HepG2 (cell line): ENCODE measurements around the gene GRAMD1A. TPM values are rescaled to one million over a fixed set of nuclear protein-coding genes. Genes with fewer than 3 reads are reported as not detected.

Experiments used
- AHR ChIP-seq: IDR thresholded peaks from 2 replicates; pipeline ENCODE4 v1.6.1; 2018; ENCODE audit warnings: missing genetic modification reagents, missing compliant biosample characterization
- AKAP8 ChIP-seq: sonication (generic); formaldehyde crosslinking; IDR thresholded peaks from 2 replicates; pipeline ENCODE4 v1.5.1; 2020; ENCODE audit warnings: mild to moderate bottlenecking, missing genetic modification reagents
- BRF2 ChIP-seq: sonication (generic); formaldehyde crosslinking; IDR thresholded peaks from 2 replicates; pipeline ENCODE4 v1.8.1; 2022; ENCODE audit warnings: mild to moderate bottlenecking, missing genetic modification reagents
- CENPT ChIP-seq: sonication (generic); formaldehyde crosslinking; IDR thresholded peaks from 2 replicates; pipeline ENCODE4 v1.8.0; 2022; ENCODE audit warnings: low read depth, mild to moderate bottlenecking, moderate library complexity, missing genetic modification reagents
- CHD4 ChIP-seq: fragments of 200-600 bp; sonication (generic); IDR thresholded peaks from 2 replicates; pipeline ENCODE4 v1.7.0; 2017; ENCODE audit warnings: mild to moderate bottlenecking, low read length, borderline replicate concordance
- ESRRA ChIP-seq: sonication (generic); formaldehyde crosslinking; IDR thresholded peaks from 2 replicates; pipeline ENCODE4 v1.5.1; 2020; ENCODE audit warnings: mild to moderate bottlenecking, low read depth, missing genetic modification reagents
- MAFK ChIP-seq, 2 experiments: IDR thresholded peaks in 1 of 2; conservative IDR thresholded peaks in 1 of 2; 2 replicates each; pipeline ENCODE4 v1.6.1; 2011; ENCODE audit warnings: improper control_type of control experiment in 2 of 2, low read length in 2 of 2
- MEIS2 ChIP-seq: sonication (generic); formaldehyde crosslinking; IDR thresholded peaks from 2 replicates; pipeline ENCODE4 v1.9.0; 2021; ENCODE audit warnings: mild to moderate bottlenecking, missing genetic modification reagents
- NCOA5 ChIP-seq: sonication (generic); formaldehyde crosslinking; IDR thresholded peaks from 2 replicates; pipeline ENCODE4 v1.4.0; 2020; ENCODE audit warnings: missing genetic modification reagents
- PITX1 ChIP-seq: sonication (generic); formaldehyde crosslinking; IDR thresholded peaks from 2 replicates; pipeline ENCODE4 v1.5.1; 2020; ENCODE audit warnings: mild to moderate bottlenecking, missing genetic modification reagents
- RFX3 ChIP-seq: IDR thresholded peaks from 2 replicates; pipeline ENCODE4 v1.6.1; 2016; ENCODE audit warnings: missing biosample characterization, missing genetic modification reagents
- SMARCE1 ChIP-seq: fragments of 450-650 bp; IDR thresholded peaks from 2 replicates; pipeline ENCODE4 v1.6.1; 2017; ENCODE audit warnings: borderline replicate concordance
- SOX6 ChIP-seq, 2 experiments: fragments of 450-650 bp in 1 of 2; sonication (generic) in 1 of 2; formaldehyde crosslinking in 1 of 2; IDR thresholded peaks; 2 replicates each; pipeline versions ENCODE4 v1.4.0 to v1.6.1; 2017 to 2020; ENCODE audit warnings: antibody characterized with exemption in 1 of 2, mild to moderate bottlenecking in 1 of 2, missing genetic modification reagents in 1 of 2
- TGIF2 ChIP-seq: IDR thresholded peaks from 2 replicates; pipeline ENCODE4 v1.6.1; 2016; ENCODE audit warnings: control low read depth, missing compliant biosample characterization
- TRIM22 ChIP-seq: fragments of 450-650 bp; IDR thresholded peaks from 2 replicates; pipeline ENCODE4 v1.6.1; 2017
- XRCC5 ChIP-seq: fragments of 200-400 bp; formaldehyde crosslinking; optimal IDR thresholded peaks from 2 replicates; pipeline ENCODE3; 2017; ENCODE audit warnings: mild to moderate bottlenecking, low read length
- YY1 ChIP-seq: IDR thresholded peaks from 2 replicates; pipeline ENCODE4 v1.6.1; 2011; ENCODE audit warnings: low read length, low read depth, moderate library complexity, mild to moderate bottlenecking; ENCODE audit not compliant: insufficient read depth, insufficient replicate concordance
- ZBTB43 ChIP-seq: sonication (generic); formaldehyde crosslinking; conservative IDR thresholded peaks from 2 replicates; pipeline ENCODE4 v1.4.0; 2020; ENCODE audit warnings: missing genetic modification reagents
- ZNF180 ChIP-seq: sonication (generic); formaldehyde crosslinking; IDR thresholded peaks from 2 replicates; pipeline ENCODE4 v1.4.0; 2020; ENCODE audit warnings: low read depth, missing genetic modification reagents, borderline replicate concordance
- ZNF263 ChIP-seq: sonication (generic); formaldehyde crosslinking; IDR thresholded peaks from 2 replicates; pipeline ENCODE4 v1.4.0; 2020; ENCODE audit warnings: missing genetic modification reagents
- ZNF563 ChIP-seq: sonication (generic); formaldehyde crosslinking; IDR thresholded peaks from 2 replicates; pipeline ENCODE4 v1.8.0; 2022; ENCODE audit warnings: mild to moderate bottlenecking, moderate library complexity, missing genetic modification reagents
- ZNF589 ChIP-seq: sonication (generic); formaldehyde crosslinking; conservative IDR thresholded peaks from 2 replicates; pipeline ENCODE4 v1.8.0; 2022; ENCODE audit warnings: mild to moderate bottlenecking, moderate library complexity, missing genetic modification reagents
- ZNF605 ChIP-seq: sonication (generic); formaldehyde crosslinking; IDR thresholded peaks from 2 replicates; pipeline ENCODE4 v1.8.0; 2022; ENCODE audit warnings: mild to moderate bottlenecking, missing genetic modification reagents
- polyA plus RNA-seq, 8 experiments: library from polyadenylated mRNA; depleted of rRNA in 3 of 8; stranded (reverse) in 7 of 8; unstranded in 1 of 8; fragments of >200 nt; fragmentation: Illumina TruSeq in 4 of 8; extraction: Trizol in 4 of 8; gene quantifications; 2 replicates each; pipeline versions ENCODE4 v1.2.1 to v1.2.3, GENCODE V29; 2011 to 2016; ENCODE audit warnings: low read depth in 4 of 8, missing spikeins in 1 of 8, mixed read lengths in 1 of 8; ENCODE audit not compliant: insufficient read depth in 1 of 8
- total RNA-seq, 5 experiments: library from RNA; depleted of rRNA; stranded (reverse); fragments of >200 nt; fragmentation: Illumina TruSeq; extraction: Trizol; gene quantifications; 2 replicates each; pipeline ENCODE4 v1.2.3, GENCODE V29; 2016; ENCODE audit warnings: low read depth in 1 of 5
- TF ChIP-seq, protein P1 (sequence below): sonication (generic); formaldehyde crosslinking; IDR thresholded peaks from 2 replicates; pipeline ENCODE4 v1.4.0; 2020; ENCODE audit warnings: mild to moderate bottlenecking, missing genetic modification reagents
- TF ChIP-seq, protein P2 (sequence below): sonication (generic); formaldehyde crosslinking; IDR thresholded peaks from 2 replicates; pipeline ENCODE4 v1.5.1; 2020; ENCODE audit warnings: mild to moderate bottlenecking, moderate library complexity, missing genetic modification reagents

GRAMD1A gene
- total and polyA plus RNA-seq, 2 of the 13 experiments (the other 11 are each of a cell fraction or from before 2014, with no cell fraction given): 14.7 to 181 TPM

DNA sequence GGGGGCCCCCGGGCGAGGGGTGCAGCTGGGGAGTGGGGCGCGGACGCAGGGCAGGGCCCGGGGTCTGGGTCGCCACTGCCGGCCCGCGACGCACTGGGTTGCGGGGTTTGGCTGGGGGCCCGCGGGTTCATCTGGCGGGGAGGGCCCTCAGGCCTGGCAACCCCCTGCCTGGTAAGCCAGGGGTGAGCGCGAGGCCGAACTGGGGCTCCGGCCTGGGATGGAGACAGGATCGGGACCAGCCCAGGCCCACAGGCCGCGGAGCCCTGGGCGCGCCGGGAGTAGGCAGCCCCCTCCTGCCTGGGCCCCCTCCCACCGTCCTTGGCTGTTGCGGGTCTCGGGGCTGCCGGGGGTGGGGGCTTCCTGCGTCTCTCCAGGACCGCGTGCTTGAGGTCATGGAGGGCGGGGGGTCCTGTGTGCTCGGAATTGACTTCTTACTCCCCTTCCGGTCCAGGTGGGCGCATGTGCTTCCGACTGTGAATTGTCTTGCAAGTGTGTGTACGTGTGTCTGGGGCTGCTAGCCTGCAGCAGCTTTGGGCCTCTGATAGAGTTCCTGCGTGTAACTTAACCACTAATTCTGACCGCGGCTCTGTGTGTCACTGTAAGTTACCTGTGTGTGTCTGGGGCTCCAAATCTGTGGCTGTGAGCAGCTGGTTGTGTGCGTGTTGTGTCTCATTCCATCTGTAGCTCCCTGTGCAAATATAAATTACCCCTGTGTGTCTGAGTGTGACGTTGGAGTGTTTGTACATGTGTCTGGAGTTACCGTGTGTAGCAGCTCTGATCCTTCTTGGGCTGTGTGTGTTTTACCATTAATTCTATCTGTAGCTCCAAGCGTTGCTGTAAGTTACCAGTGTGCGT lies 751 bp downstream of the GRAMD1A start (continued):
- TF ChIP-seq ZNF263 (CRISPR knock-in tag) (no peak), TRIM22 (no peak), ZNF563 (CRISPR knock-in tag) (0 out of 2 replicates have a peak, but pooled peaks have one; percentile 45), ZNF605 (CRISPR knock-in tag) (no peak), MEIS2 (no peak), AHR (CRISPR knock-in tag) (no peak), TGIF2 (CRISPR knock-in tag) (no peak), ESRRA (CRISPR knock-in tag) (no peak), NCOA5 (CRISPR knock-in tag) (no peak), MAFK (conservative IDR thresholded peaks at IDR 0.05 in 1 of 2, IDR thresholded peaks at IDR 0.05 in 1 of 2; ENCODE audit: low read length in 2 of 2) (no peak), SMARCE1 (no peak), YY1 (no peak), CHD4 (no peak), ZNF180 (CRISPR knock-in tag) (no peak), AKAP8 (CRISPR knock-in tag) (no peak), ZNF589 (CRISPR knock-in tag) (no peak), ZBTB43 (CRISPR knock-in tag) (no peak), PITX1 (0 out of 2 replicates have a peak, but pooled peaks have one; percentile 10), BRF2 (CRISPR knock-in tag) (no peak), CENPT (no peak), RFX3 (CRISPR knock-in tag) (no peak), SOX6 (IDR thresholded peaks at IDR 0.05) (no peak), SOX6 (CRISPR knock-in tag; IDR thresholded peaks at IDR 0.05) (no peak), XRCC5 (no peak)
- TF ChIP-seq, protein P1, sequence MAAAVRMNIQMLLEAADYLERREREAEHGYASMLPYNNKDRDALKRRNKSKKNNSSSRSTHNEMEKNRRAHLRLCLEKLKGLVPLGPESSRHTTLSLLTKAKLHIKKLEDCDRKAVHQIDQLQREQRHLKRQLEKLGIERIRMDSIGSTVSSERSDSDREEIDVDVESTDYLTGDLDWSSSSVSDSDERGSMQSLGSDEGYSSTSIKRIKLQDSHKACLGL (CRISPR knock-in tag): no peak
- TF ChIP-seq, protein P2, sequence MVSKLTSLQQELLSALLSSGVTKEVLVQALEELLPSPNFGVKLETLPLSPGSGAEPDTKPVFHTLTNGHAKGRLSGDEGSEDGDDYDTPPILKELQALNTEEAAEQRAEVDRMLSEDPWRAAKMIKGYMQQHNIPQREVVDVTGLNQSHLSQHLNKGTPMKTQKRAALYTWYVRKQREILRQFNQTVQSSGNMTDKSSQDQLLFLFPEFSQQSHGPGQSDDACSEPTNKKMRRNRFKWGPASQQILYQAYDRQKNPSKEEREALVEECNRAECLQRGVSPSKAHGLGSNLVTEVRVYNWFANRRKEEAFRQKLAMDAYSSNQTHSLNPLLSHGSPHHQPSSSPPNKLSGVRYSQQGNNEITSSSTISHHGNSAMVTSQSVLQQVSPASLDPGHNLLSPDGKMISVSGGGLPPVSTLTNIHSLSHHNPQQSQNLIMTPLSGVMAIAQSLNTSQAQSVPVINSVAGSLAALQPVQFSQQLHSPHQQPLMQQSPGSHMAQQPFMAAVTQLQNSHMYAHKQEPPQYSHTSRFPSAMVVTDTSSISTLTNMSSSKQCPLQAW (CRISPR knock-in tag): no peak
